8988T (cell line): ENCODE measurements around the gene CHRD.

ENCODE experiments used
- DNase-seq: peaks from one replicate; pipeline ENCODE4 v3.0.0; 2011

Gene CHRD

GRCh38 chr3:184347321-184348056, 32.4 kb upstream of the CHRD start:
- DNase-seq, result no peak

GRCh38 chr3:184348057-184348382, 31.8 kb upstream of the CHRD start:
- no peak for DNase-seq

DNA sequence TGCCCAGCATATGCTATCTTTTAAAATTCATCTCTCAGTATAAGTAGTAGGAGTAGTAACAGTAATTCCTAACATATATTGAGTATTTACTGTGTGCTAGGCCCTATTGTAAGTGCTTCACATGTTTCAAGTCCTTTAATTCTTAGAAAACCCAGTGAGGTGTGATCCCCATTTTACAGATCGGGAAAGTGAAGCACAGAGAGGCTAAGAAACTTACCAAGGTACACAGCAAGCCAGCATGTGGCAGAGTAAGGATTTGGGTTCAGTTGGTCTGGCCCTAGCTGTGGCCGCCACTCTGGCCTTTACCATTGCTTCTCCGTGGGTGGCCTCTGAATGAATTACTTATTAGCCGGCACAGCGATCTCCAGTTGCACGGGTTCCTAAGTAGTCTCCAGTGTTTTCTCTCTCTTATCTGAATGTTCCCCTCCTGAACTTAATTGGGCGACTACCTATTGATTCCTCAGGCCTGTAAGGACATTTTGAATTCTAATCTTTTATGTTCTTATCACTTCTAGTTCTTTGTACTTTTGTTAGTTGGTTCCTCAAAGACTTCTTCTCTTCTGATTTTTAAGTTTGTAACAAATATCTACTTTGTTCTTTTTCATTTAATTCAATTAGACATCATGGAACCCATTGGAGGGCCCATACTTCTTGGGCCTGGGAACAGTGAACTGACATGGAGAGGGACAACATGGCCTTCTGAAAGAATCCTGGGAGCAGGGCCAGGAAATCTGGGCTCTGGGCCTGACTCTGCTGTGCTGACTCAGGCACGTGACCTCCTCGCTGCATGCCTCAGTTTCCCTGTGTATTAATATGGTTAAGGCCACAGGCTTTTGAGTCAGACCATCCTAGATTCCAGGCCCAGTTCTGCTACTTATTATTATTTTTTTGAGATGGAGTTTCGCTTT, 30.0 kb upstream of the CHRD start:
- no peak for DNase-seq

- DNase-seq, result no peak
These were observed 29.2 kb upstream of the CHRD start for GRCh38 chr3:184350618-184351017.

DNA sequence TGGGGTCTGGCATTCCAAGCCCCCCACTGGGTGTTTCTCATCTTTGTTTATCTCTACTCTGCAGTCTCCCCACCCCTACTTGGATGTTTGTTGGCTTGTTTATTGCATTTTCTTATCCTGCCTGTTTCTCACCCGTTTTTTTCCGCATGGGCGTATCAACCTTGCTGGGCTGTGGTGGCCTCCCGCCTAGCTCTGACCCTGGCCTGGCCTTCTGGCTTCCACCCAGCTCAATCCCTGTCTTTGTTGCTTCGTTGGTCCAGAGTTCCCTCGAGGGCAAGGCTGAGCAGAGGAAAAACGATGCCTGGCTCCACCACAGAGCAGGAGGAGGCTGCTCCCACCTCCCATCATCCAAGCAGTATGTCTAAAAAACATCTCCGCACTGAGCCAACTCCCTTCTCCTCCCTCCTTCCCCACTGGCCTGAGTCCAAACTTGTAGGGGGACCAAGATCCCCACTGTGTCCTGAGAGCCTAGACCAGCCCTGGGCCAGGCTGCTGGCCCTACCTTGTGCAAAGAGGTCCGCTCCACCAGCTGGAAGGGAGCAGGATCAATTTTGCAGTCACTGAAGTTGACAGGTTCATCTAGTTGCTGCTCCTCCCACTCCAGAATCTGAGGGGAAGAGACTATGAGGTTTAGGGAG, 28.2 kb upstream of the CHRD start:
- no peak for DNase-seq

DNA sequence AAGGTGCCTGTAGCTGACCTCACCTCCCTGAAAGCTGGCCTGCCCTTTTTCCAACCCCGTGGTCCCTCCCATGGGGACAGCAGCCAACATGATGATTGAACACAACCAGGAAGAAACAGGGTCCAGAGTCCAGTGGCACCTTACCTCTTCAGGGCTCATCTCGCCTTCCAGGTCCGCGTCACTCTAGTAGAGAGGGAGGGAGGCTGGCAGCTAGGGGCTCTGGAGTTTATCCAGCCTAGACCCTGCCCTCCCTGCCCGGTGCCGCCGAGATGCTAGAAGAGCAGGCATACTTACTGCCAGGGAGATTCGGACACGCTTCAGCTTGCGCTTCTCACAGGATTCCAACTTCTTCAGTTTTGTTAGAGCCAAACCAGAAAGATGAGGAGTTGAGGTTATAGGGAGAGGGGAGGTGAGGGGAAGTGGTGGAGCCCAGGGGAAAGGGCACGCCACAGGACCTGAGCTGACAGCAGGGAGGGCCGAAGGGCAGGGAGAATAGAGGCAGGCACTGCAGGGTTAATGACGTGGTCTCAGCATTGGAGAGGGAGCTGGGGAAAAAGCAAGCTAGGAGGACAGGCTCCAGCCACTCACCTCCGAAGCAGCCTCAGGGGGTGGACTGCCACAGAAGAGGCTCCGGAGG, 27.6 kb upstream of the CHRD start:
- no peak for DNase-seq

GRCh38 chr3:184352897-184353545, 26.8 kb upstream of the CHRD start:
- no peak for DNase-seq

GRCh38 chr3:184353546-184353941, 26.3 kb upstream of the CHRD start:
- DNase-seq, result no peak

DNA sequence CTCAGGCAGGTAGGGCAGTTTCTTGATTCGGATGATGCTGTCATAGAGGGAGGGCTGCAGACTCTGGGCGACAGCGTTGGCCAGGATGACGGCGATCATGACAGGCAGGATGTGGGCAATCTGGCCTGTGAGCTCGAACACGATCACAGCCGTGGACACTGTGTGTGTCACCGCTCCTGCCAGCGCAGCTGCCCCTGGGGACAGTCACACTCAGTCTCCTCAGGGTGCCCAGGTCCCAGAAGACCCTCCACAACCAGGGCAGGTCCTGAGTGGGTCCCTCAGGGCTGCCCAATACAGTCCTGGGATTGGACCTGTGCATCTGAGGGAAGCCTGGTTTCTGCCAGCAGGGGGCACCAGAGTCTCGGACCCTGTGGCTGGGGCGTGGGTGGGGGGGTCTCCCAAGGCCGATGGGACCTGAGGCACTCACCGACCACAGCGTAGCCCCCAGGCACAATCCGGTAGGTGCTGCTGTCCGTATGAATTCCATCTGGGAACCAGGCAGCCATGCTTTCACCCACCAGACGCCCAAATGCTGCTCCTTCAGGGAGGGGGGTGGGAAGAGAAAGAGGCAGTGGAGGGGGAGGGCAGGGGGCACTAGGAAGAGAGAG, 25.6 kb upstream of the CHRD start:
- DNase-seq, result peak; percentile 86

DNA sequence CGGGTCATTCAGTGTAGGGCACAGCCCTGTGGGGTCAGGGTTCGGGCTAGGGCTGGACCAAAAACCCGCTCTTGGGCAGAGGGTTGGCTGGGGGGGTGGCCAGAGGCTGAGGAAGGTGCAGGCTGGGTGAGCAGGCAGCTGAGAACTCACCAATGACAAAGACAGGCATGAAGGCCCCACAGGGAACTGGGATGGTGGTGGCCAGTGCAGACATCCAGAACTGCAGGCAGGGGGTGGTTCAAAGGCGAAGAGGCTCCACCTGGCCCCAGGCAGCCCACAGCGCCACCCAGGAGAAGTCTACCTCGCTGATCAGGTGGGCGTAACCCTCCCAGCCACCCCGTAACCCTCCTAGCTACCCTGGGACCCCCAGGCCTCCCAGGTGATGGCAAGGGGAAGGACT, 25.1 kb upstream of the CHRD start:
- no peak for DNase-seq

DNA sequence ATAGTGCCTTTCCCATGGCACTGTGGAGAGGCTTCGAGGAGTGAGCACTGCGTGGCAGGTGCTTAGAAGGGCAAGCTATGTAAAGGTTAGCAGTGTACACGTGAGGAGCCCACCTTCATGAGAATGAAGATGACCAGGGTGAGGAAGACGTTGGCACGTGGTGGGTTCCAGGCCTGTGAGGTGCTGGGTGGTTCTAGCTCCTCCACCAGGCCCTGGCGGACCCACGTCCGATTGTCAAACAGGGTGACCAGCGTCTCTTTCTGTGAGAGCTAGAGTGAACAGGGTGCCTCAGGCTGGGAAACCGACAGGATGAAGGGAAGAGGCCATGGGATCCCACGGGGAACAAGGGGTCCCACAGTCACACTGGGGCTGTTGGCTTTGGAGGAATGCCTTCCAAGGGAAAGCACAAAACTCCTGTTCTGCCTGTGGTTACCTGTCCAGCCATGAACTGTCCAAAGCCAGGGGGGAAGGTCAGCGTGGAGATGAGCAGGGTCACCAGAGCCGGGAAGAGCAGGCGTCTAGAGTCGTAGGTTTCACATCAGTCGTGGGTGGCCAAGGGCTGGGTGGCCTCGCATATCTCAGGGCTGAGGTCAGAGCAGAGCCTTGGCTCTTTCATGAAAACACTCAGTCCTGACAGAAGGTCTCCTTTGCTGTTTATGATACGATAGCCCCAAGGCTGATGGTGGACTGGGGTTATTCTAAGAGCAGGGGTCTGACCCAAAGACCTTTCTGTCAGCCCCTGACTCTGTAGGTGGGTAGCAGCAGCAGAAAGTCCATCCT, 24.4 kb upstream of the CHRD start:
- no peak for DNase-seq

- DNase-seq, result no peak
These were observed 22.4 kb upstream of the CHRD start for GRCh38 chr3:184357248-184358123.

DNA sequence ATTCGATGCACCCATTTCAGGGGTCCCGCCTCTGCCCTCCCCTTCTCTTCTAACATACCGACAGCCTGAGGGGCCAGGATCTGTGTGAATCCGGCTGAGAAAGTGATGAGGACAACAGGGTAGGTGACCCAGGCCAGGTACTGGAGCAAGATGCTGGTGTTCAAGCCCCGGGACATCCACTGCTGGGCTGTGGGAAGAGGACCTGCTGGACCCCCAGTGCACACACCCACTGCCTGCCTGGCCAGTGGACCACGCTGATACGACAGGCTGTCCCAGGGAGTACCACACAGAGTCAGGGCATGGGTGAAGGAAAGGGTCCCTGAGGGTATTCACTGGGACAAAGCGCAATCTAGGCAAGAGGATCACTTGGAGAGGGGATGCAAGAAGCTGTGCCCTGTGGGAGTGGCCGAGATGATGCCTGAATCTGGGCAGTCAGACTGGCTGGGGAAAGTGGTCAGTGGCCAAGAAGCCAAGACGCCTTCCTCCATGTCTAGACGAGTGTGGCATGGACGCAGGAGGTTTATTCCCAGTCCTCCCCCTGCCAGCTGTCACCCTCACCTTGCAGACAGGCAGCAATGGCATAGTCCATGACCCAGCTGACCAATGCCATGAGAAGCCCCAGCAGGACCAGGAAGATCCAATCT, 21.6 kb upstream of the CHRD start:
- DNase-seq, result no peak

DNA sequence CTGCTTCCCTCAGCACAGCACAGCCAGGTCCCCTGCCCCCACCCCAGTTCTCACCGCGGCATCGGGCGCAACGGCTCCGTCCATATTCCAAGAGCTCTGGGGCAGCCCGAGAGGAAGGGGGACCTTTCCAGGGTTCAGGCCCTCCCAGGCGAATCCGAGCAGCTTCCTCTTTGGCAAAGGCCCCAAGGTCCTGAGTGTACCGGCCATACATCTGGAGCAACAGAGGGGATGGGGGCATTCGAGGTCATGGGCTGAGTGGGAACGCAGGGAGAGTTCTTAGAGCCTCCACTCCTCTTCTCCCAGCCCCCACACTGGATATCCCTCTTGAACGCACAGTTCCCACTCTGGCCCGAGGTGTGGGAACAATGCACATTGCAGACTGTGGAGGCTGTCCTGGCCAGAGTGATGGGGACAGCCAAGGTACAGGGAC, 20.9 kb upstream of the CHRD start:
- no peak for DNase-seq

GRCh38 chr3:184359610-184360009, 20.2 kb upstream of the CHRD start:
- no peak for DNase-seq

GRCh38 chr3:184360070-184360928, 19.6 kb upstream of the CHRD start:
- DNase-seq, result no peak

DNA sequence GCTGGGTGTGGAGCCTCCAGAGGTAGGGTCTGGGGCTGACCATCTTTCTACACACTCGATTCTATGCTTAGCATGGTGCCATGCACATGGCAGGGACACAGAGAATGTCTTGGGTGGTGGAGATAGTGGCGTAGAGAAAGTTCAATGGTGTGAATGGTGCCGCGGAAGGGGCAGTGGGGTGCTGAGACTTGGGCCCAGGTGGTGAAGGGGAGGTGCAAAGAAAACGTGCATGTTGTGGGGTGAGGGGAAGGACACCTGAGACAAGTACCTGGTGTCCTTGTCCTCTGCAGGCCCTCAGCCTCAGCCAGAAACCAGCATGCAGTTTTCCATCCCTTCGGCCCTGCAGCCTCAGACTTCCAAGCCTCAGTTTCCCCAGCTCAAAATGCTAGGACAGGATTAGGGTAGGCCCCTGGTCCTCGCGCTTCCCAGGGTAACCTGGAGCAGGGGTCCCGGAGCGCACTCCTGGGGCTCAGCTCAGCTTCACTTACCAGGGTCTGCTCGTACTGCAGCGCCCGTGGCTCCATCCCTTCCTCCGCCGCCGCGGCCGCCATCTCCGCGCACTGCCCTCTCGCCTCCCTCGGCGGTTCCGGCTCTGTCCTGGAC, 18.8 kb upstream of the CHRD start:
- DNase-seq, result no peak

- no peak for DNase-seq
These were observed 18.3 kb upstream of the CHRD start, which contains the start of the genes CLCN2 and POLR2H for GRCh38 chr3:184361532-184361931. CLCN2 (minus strand) TSS chr3:184361605; CDS start chr3:184361479, 126 bp downstream. POLR2H (plus strand) TSS chr3:184361710; CDS start chr3:184363493, 1,783 bp downstream.
